Spleen (tissue), 11 donors: Measurements from ENCODE around the gene CTDSPL. TPM values are rescaled to one million over a fixed set of nuclear protein-coding genes. Genes with fewer than 3 reads are reported as not detected.

Experiments used
- DNase-seq: peaks from one replicate; pipeline ENCODE4 v3.0.0-alpha.2; 2020
- H3K27ac ChIP-seq, 8 donors: fragments of 200-600 bp; sonication (generic) in 7 of 8; 1 replicate in 4 of 8; 2 replicates in 4 of 8; pipeline versions ENCODE4 v1.5.0 to v1.8.0; 2016 to 2021; ENCODE audit warnings: inconsistent platforms in 4 of 8, mild to moderate bottlenecking in 4 of 8, moderate library complexity in 1 of 8
- H3K27me3 ChIP-seq, 7 donors: fragments of 200-600 bp; sonication (generic) in 6 of 7; replicated peaks in 1 of 7; 1 replicate in 4 of 7; 2 replicates in 3 of 7; pipeline versions ENCODE4 v1.5.0 to v1.8.0; 2016 to 2021; ENCODE audit warnings: inconsistent platforms in 3 of 7, mild to moderate bottlenecking in 1 of 7
- H3K36me3 ChIP-seq, 6 donors: fragments of 200-600 bp; sonication (generic) in 5 of 6; 1 replicate in 4 of 6; 2 replicates in 2 of 6; pipeline versions ENCODE4 v1.5.0 to v1.8.0; 2016 to 2021; ENCODE audit warnings: inconsistent platforms in 2 of 6
- H3K4me1 ChIP-seq, 6 donors: fragments of 200-600 bp; sonication (generic) in 5 of 6; 1 replicate in 3 of 6; 2 replicates in 3 of 6; pipeline versions ENCODE4 v1.5.0 to v1.8.0; 2016 to 2021; ENCODE audit warnings: inconsistent platforms in 3 of 6
- H3K4me3 ChIP-seq, 8 donors: fragments of 200-600 bp; sonication (generic) in 7 of 8; 1 replicate in 4 of 8; 2 replicates in 4 of 8; pipeline versions ENCODE4 v1.5.0 to v1.8.0; 2016 to 2021; ENCODE audit warnings: inconsistent platforms in 4 of 8, mild to moderate bottlenecking in 4 of 8, moderate library complexity in 2 of 8
- H3K9me3 ChIP-seq, 8 donors: fragments of 200-600 bp; sonication (generic) in 7 of 8; 1 replicate in 4 of 8; 2 replicates in 4 of 8; pipeline versions ENCODE4 v1.5.0 to v1.8.0; 2016 to 2021; ENCODE audit warnings: inconsistent platforms in 4 of 8
- POLR2A ChIP-seq, 3 donors: fragments of 450-650 bp; IDR thresholded peaks; one replicate each; pipeline ENCODE4 v1.5.1; 2017; ENCODE audit warnings: antibody characterized with exemption in 3 of 3, mild to moderate bottlenecking in 1 of 3
- POLR2AphosphoS5 ChIP-seq, 3 donors: sonication (generic); formaldehyde crosslinking; IDR thresholded peaks; one replicate each; pipeline ENCODE4 v1.5.1; 2017; ENCODE audit warnings: antibody characterized with exemption in 3 of 3
- WGBS, 5 donors: extraction: QIAGEN DNeasy Blood & Tissue Kit in 3 of 5; methylation state at CpG; one replicate each; pipeline versions ENCODE4 v1.1.5 to v1.1.7; 2013 to 2018; 5-methylcytosine and 5-hydroxymethylcytosine counted together
- intact Hi-C: fragments of 100-400 bp; cut with DNase I; formaldehyde crosslinking; loops from one replicate; pipeline ENCODE4 v1.15.0; 2023; ENCODE audit warnings: low total_unique reads
- polyA plus RNA-seq, 3 donors: library from polyadenylated mRNA; stranded (reverse); fragments of 200-250 nt; gene quantifications; one replicate each; pipeline ENCODE4 v1.2.1, GENCODE V29; 2013
- total RNA-seq, 7 donors: library from RNA; depleted of rRNA in 3 of 7; stranded (reverse); fragments of >200 nt in 3 of 7; fragmentation: NEBNext Ultra II Directional in 4 of 7; extraction: Animal tissue kit (Norgen Biotek cat#: 25700) in 4 of 7; gene quantifications; one replicate each; pipeline versions ENCODE4 v1.1.0 to v1.2.1, GENCODE V29; 2016 to 2021
- TF ChIP-seq, protein P1 (sequence below), 11 experiments: fragments of 200-600 bp in 7 of 11; fragments of 450-650 bp in 4 of 11; sonication (generic) in 4 of 11; IDR thresholded peaks in 8 of 11; conservative IDR thresholded peaks in 3 of 11; 1 replicate in 7 of 11; 2 replicates in 4 of 11; pipeline versions ENCODE4 v1.4.0 to v1.8.0; 2016 to 2021; ENCODE audit warnings: antibody characterized with exemption in 11 of 11, inconsistent platforms in 4 of 11, mild to moderate bottlenecking in 1 of 11
- donor health status: healthy with polysubstance abuse.
- donor health status: DM: no; HTN: no; CAD: no; lungs with moderate emphysema.
- donor health status: DM: no; HTN: no; CAD: no.
- donor health status: Bipolar disorder and iron deficiency.
- donor health status: healthy.
- donor health status: DM: no; HTN: no; CAD: no.
- donor health status: DM: yes; HTN: yes; CAD: no.

CTDSPL gene
- total and polyA plus RNA-seq, 10 donors = 3.9 to 46.0 (median 26.2) TPM

DNA sequence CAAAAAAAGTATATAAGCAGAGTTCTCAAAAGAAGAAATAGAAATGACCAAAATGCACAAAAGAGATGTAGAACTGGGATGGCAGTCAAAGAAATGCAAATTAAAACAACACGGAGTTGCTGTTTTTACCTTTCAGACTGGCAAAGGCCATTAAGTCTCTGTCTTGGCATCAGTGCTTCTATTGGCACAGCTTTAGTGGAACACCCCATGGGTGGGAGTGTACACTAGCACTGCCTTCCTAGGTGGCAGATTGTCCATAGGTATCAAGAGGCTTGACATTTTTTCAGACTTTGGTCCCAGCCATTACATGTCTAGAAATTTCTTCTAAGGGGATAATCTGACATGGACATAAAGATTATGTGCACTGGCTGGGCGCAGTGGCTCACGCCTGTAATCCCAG is 70.8 kb downstream of the CTDSPL start:
- no peaks in the 10 kb centered on the region for H3K27me3 ChIP-seq
- intact Hi-C loops = no loop called here
- WGBS, 5 donors = 82 to 99% (median 94%) methylated on average over 3 of the region's 3 CpGs
- no peaks in the 10 kb centered on the region for H3K36me3 ChIP-seq
- H3K4me3 ChIP-seq = no peak overlapping the region
- H3K9me3 ChIP-seq = peaks cover 0 to 5% (median 0%) of the 10 kb centered on the region in 8 donors
- no peak overlapping the region for H3K27ac ChIP-seq
- TF ChIP-seq POLR2A (IDR thresholded peaks at IDR 0.05) = no peak
- TF ChIP-seq, protein P1, sequence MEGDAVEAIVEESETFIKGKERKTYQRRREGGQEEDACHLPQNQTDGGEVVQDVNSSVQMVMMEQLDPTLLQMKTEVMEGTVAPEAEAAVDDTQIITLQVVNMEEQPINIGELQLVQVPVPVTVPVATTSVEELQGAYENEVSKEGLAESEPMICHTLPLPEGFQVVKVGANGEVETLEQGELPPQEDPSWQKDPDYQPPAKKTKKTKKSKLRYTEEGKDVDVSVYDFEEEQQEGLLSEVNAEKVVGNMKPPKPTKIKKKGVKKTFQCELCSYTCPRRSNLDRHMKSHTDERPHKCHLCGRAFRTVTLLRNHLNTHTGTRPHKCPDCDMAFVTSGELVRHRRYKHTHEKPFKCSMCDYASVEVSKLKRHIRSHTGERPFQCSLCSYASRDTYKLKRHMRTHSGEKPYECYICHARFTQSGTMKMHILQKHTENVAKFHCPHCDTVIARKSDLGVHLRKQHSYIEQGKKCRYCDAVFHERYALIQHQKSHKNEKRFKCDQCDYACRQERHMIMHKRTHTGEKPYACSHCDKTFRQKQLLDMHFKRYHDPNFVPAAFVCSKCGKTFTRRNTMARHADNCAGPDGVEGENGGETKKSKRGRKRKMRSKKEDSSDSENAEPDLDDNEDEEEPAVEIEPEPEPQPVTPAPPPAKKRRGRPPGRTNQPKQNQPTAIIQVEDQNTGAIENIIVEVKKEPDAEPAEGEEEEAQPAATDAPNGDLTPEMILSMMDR (IDR thresholded peaks at IDR 0.05 in 8 of 11, conservative IDR thresholded peaks at IDR 0.05 in 3 of 11) = no peak
- no peak for TF ChIP-seq POLR2AphosphoS5 (IDR thresholded peaks at IDR 0.05)
- H3K4me1 ChIP-seq = peaks cover 0 to 30% (median 17%) of the 10 kb centered on the region in 6 donors
- no peak for DNase-seq

DNA sequence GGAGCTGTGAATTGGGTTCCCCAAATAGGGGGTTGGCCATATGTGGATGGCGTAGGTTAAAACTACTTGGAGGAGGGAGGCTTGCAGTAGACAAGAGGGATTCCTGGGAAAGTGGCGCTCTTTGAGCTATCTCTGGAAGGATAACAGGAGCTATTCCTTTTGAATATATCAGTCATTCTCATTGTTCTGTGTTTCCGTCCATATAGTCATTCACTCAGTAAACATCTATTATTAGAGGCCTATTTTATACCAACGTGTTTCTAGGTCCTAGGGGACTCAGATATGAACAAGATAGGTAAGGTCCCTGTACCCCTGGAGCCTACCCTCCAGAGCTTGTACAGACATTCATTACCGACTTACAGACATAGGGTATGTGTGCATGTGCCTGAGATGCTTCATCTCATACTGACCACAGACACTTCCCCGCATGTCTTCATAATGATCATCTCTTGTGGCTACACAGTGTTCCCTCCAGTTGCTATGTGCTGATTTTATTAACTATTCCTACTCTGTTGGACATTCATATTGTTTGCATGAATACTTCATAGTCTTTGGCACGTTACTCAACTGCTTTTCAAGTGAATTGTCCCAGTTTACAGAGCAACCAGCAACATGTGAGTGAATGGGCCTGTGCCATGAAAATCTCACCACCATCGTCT is 73.1 kb downstream of the CTDSPL start:
- peak overlapping the region in 3 of 8 donors; percentile 58 to 68 (median 60) for H3K27ac ChIP-seq
- H3K9me3 ChIP-seq = no peaks in the 10 kb centered on the region
- no peak overlapping the region for H3K4me3 ChIP-seq
- peaks cover 0 to 36% (median 17%) of the 10 kb centered on the region in 6 donors for H3K4me1 ChIP-seq
- no peaks in the 10 kb centered on the region for H3K36me3 ChIP-seq
- intact Hi-C loops = no loop called here
- no peaks in the 10 kb centered on the region for H3K27me3 ChIP-seq
- no peak for DNase-seq
- TF ChIP-seq, protein P1 (IDR thresholded peaks at IDR 0.05 in 8 of 11, conservative IDR thresholded peaks at IDR 0.05 in 3 of 11) = no peak
- TF ChIP-seq POLR2AphosphoS5 (IDR thresholded peaks at IDR 0.05) = no peak
- WGBS, 5 donors = 78 to 88% (median 83%) methylated on average over 8 of the region's 8 CpGs

DNA sequence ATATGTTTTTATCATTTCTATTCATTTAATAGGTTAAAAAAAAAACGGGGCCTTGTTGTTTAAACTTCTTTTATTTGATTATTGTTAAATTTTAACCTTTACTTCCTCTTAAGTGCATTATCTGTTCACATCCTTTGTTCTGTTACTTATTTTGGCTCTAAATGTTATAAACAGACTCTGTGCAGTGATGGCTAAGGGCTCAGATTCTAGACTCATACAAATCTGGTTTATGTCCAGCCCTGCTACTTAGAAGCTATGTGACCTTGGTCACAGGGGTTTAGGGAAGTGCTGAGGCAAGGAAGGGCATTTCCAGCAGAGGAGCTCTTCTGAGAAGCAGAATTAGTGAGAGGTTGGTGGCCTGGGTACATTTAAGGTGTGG is 73.6 kb downstream of the CTDSPL start:
- intact Hi-C loops = no loop called here
- Histone ChIP-seq H3K4me1 (peaks cover 0 to 36% (median 17%) of the 10 kb centered on the region in 6 donors), H3K27ac (peak overlapping the region in 5 of 8 donors; percentile 41 to 68 (median 58)), H3K27me3 (no peaks in the 10 kb centered on the region), H3K9me3 (no peaks in the 10 kb centered on the region), H3K4me3 (no peak overlapping the region), H3K36me3 (no peaks in the 10 kb centered on the region)
- 4 to 14% (median 12%) methylated on average over 1 of the region's 1 CpG for WGBS, 5 donors
- no peak for DNase-seq
- TF ChIP-seq POLR2A (IDR thresholded peaks at IDR 0.05) (no peak), POLR2AphosphoS5 (IDR thresholded peaks at IDR 0.05) (no peak)
- TF ChIP-seq, protein P1 (IDR thresholded peaks at IDR 0.05 in 8 of 11, conservative IDR thresholded peaks at IDR 0.05 in 3 of 11) = no peak

DNA sequence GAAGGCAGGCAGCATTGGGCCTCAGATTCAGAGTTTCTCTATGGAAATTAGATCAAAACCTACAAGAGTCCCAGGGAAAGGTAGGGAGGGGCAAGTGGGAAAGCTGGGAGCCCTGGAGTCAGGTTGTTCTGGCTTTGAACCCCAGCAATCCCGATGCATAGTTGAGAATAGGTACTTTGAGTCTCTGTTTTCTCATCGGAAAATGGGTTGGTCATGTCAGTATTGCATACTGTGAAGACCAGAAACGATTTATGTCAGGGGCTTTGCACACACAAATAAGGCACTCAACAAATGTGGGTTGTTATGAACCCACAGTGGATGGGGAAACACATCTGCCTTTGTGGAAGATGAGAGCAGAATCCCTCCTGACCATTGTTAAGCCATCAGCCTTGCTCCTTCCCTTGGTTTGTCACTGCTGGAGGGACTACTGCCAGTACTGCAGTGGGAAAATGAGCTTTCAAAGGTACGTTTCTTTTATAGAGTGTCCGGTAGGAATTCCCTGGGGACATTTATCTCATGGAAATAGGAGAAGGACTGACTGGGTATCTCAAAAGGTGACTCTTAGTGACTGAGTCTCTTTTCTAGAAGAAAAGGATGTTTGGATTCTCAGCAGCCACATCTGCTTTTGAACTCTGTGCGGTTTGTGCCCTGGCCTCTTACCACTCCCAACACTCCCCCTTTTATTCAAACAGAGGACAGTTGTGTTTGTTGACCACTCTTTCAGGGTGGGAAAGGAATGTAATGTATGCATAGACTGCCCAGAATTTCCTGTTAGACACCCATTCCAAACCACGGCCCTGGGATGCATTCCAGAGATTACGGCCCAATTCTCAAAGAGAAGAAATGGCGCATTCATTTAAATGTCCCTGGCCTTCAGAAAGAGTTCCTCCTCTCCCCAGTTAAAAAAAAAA is 74.3 kb downstream of the CTDSPL start:
- 61 to 82% (median 71%) methylated on average over 9 of the region's 9 CpGs for WGBS, 5 donors
- Histone ChIP-seq H3K27me3 (no peaks in the 10 kb centered on the region), H3K27ac (peak overlapping the region in 6 of 8 donors; percentile 11 to 68 (median 50)), H3K9me3 (no peaks in the 10 kb centered on the region), H3K36me3 (no peaks in the 10 kb centered on the region), H3K4me1 (peaks cover 0 to 40% (median 21%) of the 10 kb centered on the region in 6 donors), H3K4me3 (no peak overlapping the region)
- peak in 1 of 3 donors; percentile 14 for TF ChIP-seq POLR2AphosphoS5 (IDR thresholded peaks at IDR 0.05)
- TF ChIP-seq, protein P1 (IDR thresholded peaks at IDR 0.05 in 8 of 11, conservative IDR thresholded peaks at IDR 0.05 in 3 of 11) = no peak
- no peak for DNase-seq
- intact Hi-C loops = no loop called here
